Activated CD4-positive, alpha-beta T cell treated with anti-CD3 and anti-CD28 coated beads, Interleukin-2, amount 10 ng/mL, durations not matched to agents 24 days and 14 days (primary cell): Measurements from ENCODE around the gene KCNJ12. TPM values are rescaled to one million over a fixed set of nuclear protein-coding genes. Genes with fewer than 3 reads are reported as not detected.
"Not testable (repeated sequence)": the region's sequence is repeated elsewhere in the genome, so short reads cannot be mapped to it uniquely, and the experiment has no call there.

ENCODE experiments used
- DNase-seq: peaks from one replicate; pipeline ENCODE4 v3.0.0; 2022
- H3K27ac Mint-ChIP-seq: one replicate; pipeline ENCODE4 v1.8.0; 2022; ENCODE audit warnings: mild to moderate bottlenecking, mixed read lengths
- H3K27me3 Mint-ChIP-seq: one replicate; pipeline ENCODE4 v1.8.0; 2022; ENCODE audit warnings: mixed read lengths
- H3K36me3 Mint-ChIP-seq: one replicate; pipeline ENCODE4 v1.8.0; 2022; ENCODE audit warnings: low read depth, mild to moderate bottlenecking, mixed read lengths
- H3K4me1 Mint-ChIP-seq: one replicate; pipeline ENCODE4 v1.8.0; 2021; ENCODE audit warnings: mixed read lengths
- H3K4me3 Mint-ChIP-seq: one replicate; pipeline ENCODE4 v1.8.0; 2022; ENCODE audit warnings: mild to moderate bottlenecking, moderate library complexity, mixed read lengths
- H3K9me3 Mint-ChIP-seq: one replicate; pipeline ENCODE4 v1.8.0; 2021; ENCODE audit warnings: mixed read lengths
- intact Hi-C: fragments of 100-400 bp; cut with micrococcal nuclease; formaldehyde crosslinking; loops from one replicate; pipeline ENCODE4 v1.15.1; 2023
- total RNA-seq: library from RNA; stranded (reverse); gene quantifications from 2 replicates; pipeline ENCODE4 v1.2.3, GENCODE V29; 2022

The KCNJ12 gene
- total RNA-seq, 1 donor from 2014 or later, result not detected

- Mint-ChIP-seq H3K36me3 (no peaks in the 10 kb centered on the region), H3K4me1 (no peaks in the 10 kb centered on the region), H3K27ac (no peak overlapping the region), H3K9me3 (no peaks in the 10 kb centered on the region), H3K27me3 (no peaks in the 10 kb centered on the region), H3K4me3 (no peak overlapping the region)
- intact Hi-C loops, result no loop called here
- DNase-seq, result no peak
These were observed 30.9 kb upstream of the KCNJ12 start for GRCh38 chr17:21345236-21345635.

GRCh38 chr17:21346107-21346506 lies 30.1 kb upstream of the KCNJ12 start:
- H3K27me3 Mint-ChIP-seq, H3K4me3 Mint-ChIP-seq, DNase-seq, H3K9me3 Mint-ChIP-seq, H3K27ac Mint-ChIP-seq, H3K4me1 Mint-ChIP-seq, intact Hi-C loops, H3K36me3 Mint-ChIP-seq: not testable (repeated sequence)

- H3K9me3 Mint-ChIP-seq, intact Hi-C loops, H3K36me3 Mint-ChIP-seq, H3K4me3 Mint-ChIP-seq, H3K4me1 Mint-ChIP-seq, H3K27ac Mint-ChIP-seq, DNase-seq, H3K27me3 Mint-ChIP-seq: not testable (repeated sequence)
These were observed 29.4 kb upstream of the KCNJ12 start for GRCh38 chr17:21346651-21347250.

GRCh38 chr17:21347660-21348059 lies 28.5 kb upstream of the KCNJ12 start:
- intact Hi-C loops, H3K27ac Mint-ChIP-seq, H3K9me3 Mint-ChIP-seq, DNase-seq, H3K36me3 Mint-ChIP-seq, H3K27me3 Mint-ChIP-seq, H3K4me3 Mint-ChIP-seq, H3K4me1 Mint-ChIP-seq: not testable (repeated sequence)

- H3K27ac Mint-ChIP-seq, DNase-seq, H3K4me3 Mint-ChIP-seq, H3K27me3 Mint-ChIP-seq, intact Hi-C loops, H3K36me3 Mint-ChIP-seq, H3K9me3 Mint-ChIP-seq, H3K4me1 Mint-ChIP-seq: not testable (repeated sequence)
These were observed 27.9 kb upstream of the KCNJ12 start for GRCh38 chr17:21348081-21348925.

GRCh38 chr17:21348926-21349261 lies 27.3 kb upstream of the KCNJ12 start:
- not testable (repeated sequence) for H3K27ac Mint-ChIP-seq

GRCh38 chr17:21349358-21350050 lies 26.7 kb upstream of the KCNJ12 start:
- H3K4me3 Mint-ChIP-seq, H3K27me3 Mint-ChIP-seq, H3K4me1 Mint-ChIP-seq, H3K27ac Mint-ChIP-seq, intact Hi-C loops, H3K36me3 Mint-ChIP-seq, H3K9me3 Mint-ChIP-seq, DNase-seq: not testable (repeated sequence)

More at GRCh38 chr17:21348926-21349261, 27.3 kb upstream of the KCNJ12 start:
- H3K4me3 Mint-ChIP-seq, H3K9me3 Mint-ChIP-seq, H3K4me1 Mint-ChIP-seq, intact Hi-C loops, H3K36me3 Mint-ChIP-seq, H3K27me3 Mint-ChIP-seq, DNase-seq: not testable (repeated sequence)

- intact Hi-C loops, H3K4me1 Mint-ChIP-seq, H3K36me3 Mint-ChIP-seq, H3K27ac Mint-ChIP-seq, H3K4me3 Mint-ChIP-seq, DNase-seq, H3K9me3 Mint-ChIP-seq, H3K27me3 Mint-ChIP-seq: not testable (repeated sequence)
These were observed 25.7 kb upstream of the KCNJ12 start for GRCh38 chr17:21350495-21350894.

- no peak for DNase-seq
- intact Hi-C loops, result no loop called here
- Mint-ChIP-seq H3K27ac (no peak overlapping the region), H3K9me3 (no peaks in the 10 kb centered on the region), H3K4me3 (no peak overlapping the region), H3K36me3 (no peaks in the 10 kb centered on the region), H3K4me1 (no peaks in the 10 kb centered on the region), H3K27me3 (no peaks in the 10 kb centered on the region)
These were observed 24.6 kb upstream of the KCNJ12 start for GRCh38 chr17:21351366-21352065.

- Mint-ChIP-seq H3K9me3 (no peaks in the 10 kb centered on the region), H3K27ac (no peak overlapping the region), H3K27me3 (no peaks in the 10 kb centered on the region), H3K36me3 (no peaks in the 10 kb centered on the region), H3K4me1 (no peaks in the 10 kb centered on the region), H3K4me3 (no peak overlapping the region)
- DNase-seq, result no peak
- intact Hi-C loops, result no loop called here
These were observed 23.8 kb upstream of the KCNJ12 start for GRCh38 chr17:21352221-21352980.

- no peak for DNase-seq
- Mint-ChIP-seq H3K4me1 (no peaks in the 10 kb centered on the region), H3K27me3 (no peaks in the 10 kb centered on the region), H3K4me3 (no peak overlapping the region), H3K36me3 (no peaks in the 10 kb centered on the region), H3K27ac (no peak overlapping the region), H3K9me3 (no peaks in the 10 kb centered on the region)
- intact Hi-C loops, result no loop called here
These were observed 23.2 kb upstream of the KCNJ12 start for GRCh38 chr17:21352981-21353265.

- intact Hi-C loops, result no loop called here
- no peak overlapping the region for H3K4me3 Mint-ChIP-seq
- no peaks in the 10 kb centered on the region for H3K27me3 Mint-ChIP-seq
- no peaks in the 10 kb centered on the region for H3K4me1 Mint-ChIP-seq
- no peaks in the 10 kb centered on the region for H3K9me3 Mint-ChIP-seq
- H3K36me3 Mint-ChIP-seq, result no peaks in the 10 kb centered on the region
- H3K27ac Mint-ChIP-seq, result no peak overlapping the region
- DNase-seq, result no peak
These were observed 22.7 kb upstream of the KCNJ12 start for GRCh38 chr17:21353326-21354010.

GRCh38 chr17:21354796-21355385 lies 21.3 kb upstream of the KCNJ12 start:
- no peak overlapping the region for H3K4me3 Mint-ChIP-seq
- intact Hi-C loops, result no loop called here
- H3K36me3 Mint-ChIP-seq, result no peaks in the 10 kb centered on the region
- H3K4me1 Mint-ChIP-seq, result no peaks in the 10 kb centered on the region
- no peaks in the 10 kb centered on the region for H3K9me3 Mint-ChIP-seq
- DNase-seq, result no peak
- no peak overlapping the region for H3K27ac Mint-ChIP-seq
- no peaks in the 10 kb centered on the region for H3K27me3 Mint-ChIP-seq
